Right atrium auricular region (tissue), 2 donors: Measurements from ENCODE around the gene PIWIL1. TPM values are rescaled to one million over a fixed set of nuclear protein-coding genes. Genes with fewer than 3 reads are reported as not detected.

Source experiments
- DNase-seq: peaks from one replicate; pipeline ENCODE4 v3.0.0-alpha.2; 2019; ENCODE audit warnings: low spot score
- H3K27ac ChIP-seq, 2 donors: fragments of 200-600 bp; sonication (generic); 1 replicate in 1 of 2; 2 replicates in 1 of 2; pipeline ENCODE4 v1.5.1; 2016 to 2019
- H3K27me3 ChIP-seq, 2 donors: fragments of 200-600 bp; sonication (generic); one replicate each; pipeline versions ENCODE4 v1.5.1 to v1.6.0; 2017 to 2019
- H3K36me3 ChIP-seq: fragments of 200-600 bp; sonication (generic); one replicate; pipeline ENCODE4 v1.5.1; 2016
- H3K4me1 ChIP-seq, 2 donors: fragments of 200-600 bp; sonication (generic); one replicate each; pipeline versions ENCODE4 v1.5.1 to v1.6.0; 2017 to 2019
- H3K4me3 ChIP-seq, 2 donors: fragments of 200-600 bp; sonication (generic); 1 replicate in 1 of 2; 2 replicates in 1 of 2; pipeline ENCODE4 v1.5.1; 2017 to 2019; ENCODE audit warnings: mild to moderate bottlenecking in 1 of 2, moderate library complexity in 1 of 2
- H3K9me3 ChIP-seq, 2 donors: fragments of 200-600 bp; sonication (generic); one replicate each; pipeline ENCODE4 v1.5.1; 2019
- total RNA-seq, 2 donors: library from RNA; depleted of rRNA; stranded (reverse); fragments of >200 nt; gene quantifications; one replicate each; pipeline ENCODE4 v1.1.0, GENCODE V29; 2016
- TF ChIP-seq, protein P1 (sequence below), 2 donors: fragments of 200-600 bp; sonication (generic); IDR thresholded peaks; one replicate each; pipeline ENCODE4 v1.5.1; 2019; ENCODE audit warnings: antibody characterized with exemption in 2 of 2

PIWIL1 gene
- total RNA-seq: not detected

- peaks cover 0 to 8% of the 10 kb centered on the region in 2 donors for H3K27me3 ChIP-seq
- H3K9me3 ChIP-seq: no peaks in the 10 kb centered on the region
Observed at GRCh38 chr12:130337488-130338303, at the start of gene PIWIL1. Gene PIWIL1, plus strand, starts transcription at chr12:130337887. Its CDS starts 4,705 bp downstream, at chr12:130342592.

GRCh38 chr12:130288206-130288605 is 49.5 kb upstream of the PIWIL1 start:
- H3K4me1 ChIP-seq: no peaks in the 10 kb centered on the region
- no peaks in the 10 kb centered on the region for H3K36me3 ChIP-seq
- TF ChIP-seq, protein P1, sequence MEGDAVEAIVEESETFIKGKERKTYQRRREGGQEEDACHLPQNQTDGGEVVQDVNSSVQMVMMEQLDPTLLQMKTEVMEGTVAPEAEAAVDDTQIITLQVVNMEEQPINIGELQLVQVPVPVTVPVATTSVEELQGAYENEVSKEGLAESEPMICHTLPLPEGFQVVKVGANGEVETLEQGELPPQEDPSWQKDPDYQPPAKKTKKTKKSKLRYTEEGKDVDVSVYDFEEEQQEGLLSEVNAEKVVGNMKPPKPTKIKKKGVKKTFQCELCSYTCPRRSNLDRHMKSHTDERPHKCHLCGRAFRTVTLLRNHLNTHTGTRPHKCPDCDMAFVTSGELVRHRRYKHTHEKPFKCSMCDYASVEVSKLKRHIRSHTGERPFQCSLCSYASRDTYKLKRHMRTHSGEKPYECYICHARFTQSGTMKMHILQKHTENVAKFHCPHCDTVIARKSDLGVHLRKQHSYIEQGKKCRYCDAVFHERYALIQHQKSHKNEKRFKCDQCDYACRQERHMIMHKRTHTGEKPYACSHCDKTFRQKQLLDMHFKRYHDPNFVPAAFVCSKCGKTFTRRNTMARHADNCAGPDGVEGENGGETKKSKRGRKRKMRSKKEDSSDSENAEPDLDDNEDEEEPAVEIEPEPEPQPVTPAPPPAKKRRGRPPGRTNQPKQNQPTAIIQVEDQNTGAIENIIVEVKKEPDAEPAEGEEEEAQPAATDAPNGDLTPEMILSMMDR (IDR thresholded peaks at IDR 0.05): no peak
- no peak overlapping the region for H3K27ac ChIP-seq
- H3K27me3 ChIP-seq: no peaks in the 10 kb centered on the region
- DNase-seq: no peak
- H3K9me3 ChIP-seq: peaks cover 0 to 27% of the 10 kb centered on the region in 2 donors
- no peak overlapping the region for H3K4me3 ChIP-seq

More at GRCh38 chr12:130337488-130338303, at the start of gene PIWIL1:
- DNase-seq: no peak
- Histone ChIP-seq H3K36me3 (no peaks in the 10 kb centered on the region), H3K4me3 (no peak within 1 kb of the TSS), H3K27ac (no peak within 1 kb of the TSS), H3K4me1 (peaks cover 0 to 7% of the 10 kb centered on the region in 2 donors)
- TF ChIP-seq, protein P1 (IDR thresholded peaks at IDR 0.05): no peak

- no peaks in the 10 kb centered on the region for H3K27me3 ChIP-seq
- H3K4me1 ChIP-seq: no peaks in the 10 kb centered on the region
- no peak for DNase-seq
- H3K9me3 ChIP-seq: peaks cover 0 to 31% of the 10 kb centered on the region in 2 donors
- TF ChIP-seq, protein P1 (IDR thresholded peaks at IDR 0.05): no peak
- no peaks in the 10 kb centered on the region for H3K36me3 ChIP-seq
- no peak overlapping the region for H3K4me3 ChIP-seq
- H3K27ac ChIP-seq: no peak overlapping the region
Observed at GRCh38 chr12:130288691-130289090, 49.0 kb upstream of the PIWIL1 start.

- Histone ChIP-seq H3K36me3 (no peaks in the 10 kb centered on the region), H3K27me3 (no peaks in the 10 kb centered on the region), H3K27ac (no peak overlapping the region), H3K4me3 (no peak overlapping the region), H3K4me1 (no peaks in the 10 kb centered on the region), H3K9me3 (peaks cover 0 to 32% of the 10 kb centered on the region in 2 donors)
- TF ChIP-seq, protein P1 (IDR thresholded peaks at IDR 0.05): no peak
- DNase-seq: no peak
Observed at GRCh38 chr12:130290114-130290513, 47.6 kb upstream of the PIWIL1 start.

DNA sequence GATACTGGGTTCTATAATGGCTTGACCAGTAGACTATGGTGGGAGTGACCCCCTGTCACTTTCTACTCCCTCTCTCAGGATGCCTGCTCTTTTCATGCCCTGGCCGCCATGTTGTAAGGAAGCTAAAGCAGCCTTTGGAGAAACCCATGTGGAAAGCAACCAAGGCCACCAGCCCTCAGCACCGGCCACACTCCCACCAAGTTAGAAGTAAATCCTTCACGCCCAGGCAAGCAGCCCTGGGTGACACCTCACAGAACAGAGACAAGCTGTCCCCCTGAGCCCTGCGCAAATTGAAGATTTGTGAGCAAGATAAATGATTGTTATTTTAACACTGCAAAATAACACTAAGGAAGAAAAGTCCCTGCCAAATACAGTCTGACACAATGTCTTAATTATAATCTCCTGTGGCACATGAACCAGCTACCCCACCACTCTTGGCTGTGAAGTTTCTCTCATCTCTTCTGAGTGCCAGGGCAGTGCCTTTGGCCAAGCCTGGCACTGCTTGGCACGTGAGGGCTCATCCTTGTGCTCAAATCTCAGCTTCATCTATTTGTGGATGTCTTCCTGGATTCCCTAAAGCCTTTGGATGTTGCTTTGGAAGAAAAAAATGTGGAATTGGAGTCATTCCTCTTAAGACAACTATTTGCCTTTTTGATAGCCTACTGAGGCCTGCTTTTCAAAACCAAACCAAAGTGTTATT is 39.2 kb upstream of the PIWIL1 start:
- TF ChIP-seq, protein P1 (IDR thresholded peaks at IDR 0.05): no peak
- peaks cover 0 to 13% of the 10 kb centered on the region in 2 donors for H3K9me3 ChIP-seq

More for the DNA sequence above, 39.2 kb upstream of the PIWIL1 start:
- H3K27ac ChIP-seq: no peak overlapping the region
- H3K36me3 ChIP-seq: no peaks in the 10 kb centered on the region
- no peaks in the 10 kb centered on the region for H3K27me3 ChIP-seq
- no peak overlapping the region for H3K4me3 ChIP-seq
- no peak for DNase-seq
- no peaks in the 10 kb centered on the region for H3K4me1 ChIP-seq
